ENCODE results near the gene OGN.

OGN gene

GRCh38 chr9:92349771-92350739 is 54.3 kb downstream of the OGN start:
- DNase-seq (ENCODE audit: low read depth): peak; percentile 43
- H3K4me3 ChIP-seq (ENCODE audit: low read depth, low read length): no peak overlapping the region
- TF ChIP-seq CTCF (conservative IDR thresholded peaks at IDR 0.05; ENCODE audit: low read depth, low read length): no peak

- TF ChIP-seq CTCF (conservative IDR thresholded peaks at IDR 0.05; ENCODE audit: low read depth, low read length): no peak
- H3K4me3 ChIP-seq (ENCODE audit: low read depth, low read length): no peak overlapping the region
- DNase-seq (ENCODE audit: low read depth): no peak
Observed at GRCh38 chr9:92345582-92345981, 58.8 kb downstream of the OGN start.

- H3K4me3 ChIP-seq (ENCODE audit: low read depth, low read length): no peak overlapping the region
- peak; percentile 28 for DNase-seq (ENCODE audit: low read depth)
- peak; percentile 26 for TF ChIP-seq CTCF (conservative IDR thresholded peaks at IDR 0.05; ENCODE audit: low read depth, low read length)
Observed at GRCh38 chr9:92342825-92343488, 61.4 kb downstream of the OGN start.

- DNase-seq (ENCODE audit: low read depth): no peak
- TF ChIP-seq CTCF (conservative IDR thresholded peaks at IDR 0.05; ENCODE audit: low read depth, low read length): no peak
- no peak overlapping the region for H3K4me3 ChIP-seq (ENCODE audit: low read depth, low read length)
Observed at GRCh38 chr9:92341578-92341977, 62.8 kb downstream of the OGN start.

- no peak for DNase-seq (ENCODE audit: low read depth)
- no peak overlapping the region for H3K4me3 ChIP-seq (ENCODE audit: low read depth, low read length)
- TF ChIP-seq CTCF (conservative IDR thresholded peaks at IDR 0.05; ENCODE audit: low read depth, low read length): no peak
Observed at GRCh38 chr9:92333282-92333634, 71.1 kb downstream of the OGN start.
